Measurements from ENCODE around the gene RALGPS2. TPM values are rescaled to one million over a fixed set of nuclear protein-coding genes. Genes with fewer than 3 reads are reported as not detected.

The RALGPS2 gene
- total and polyA plus RNA-seq, 10 donors: 25.6 to 118 (median 77.2) TPM

- TF ChIP-seq POLR2AphosphoS5 (IDR thresholded peaks at IDR 0.05): no peak
- TF ChIP-seq POLR2A (IDR thresholded peaks at IDR 0.05): no peak
- TF ChIP-seq CTCF (IDR thresholded peaks at IDR 0.05 in 8 of 11, conservative IDR thresholded peaks at IDR 0.05 in 3 of 11): no peak
- DNase-seq: no peak
- Histone ChIP-seq H3K27me3 (replicated peaks in 1 of 7) (no peaks in the 10 kb centered on the region), H3K27ac (no peak overlapping the region), H3K9me3 (no peaks in the 10 kb centered on the region), H3K36me3 (peaks cover 0 to 36% (median 3%) of the 10 kb centered on the region in 6 donors), H3K4me1 (peaks cover 6 to 24% (median 11%) of the 10 kb centered on the region in 6 donors), H3K4me3 (no peak overlapping the region)
- intact Hi-C loops (cut with DNase I; ENCODE audit: low total_unique reads): no loop called here
- 94 to 97% (median 96%) methylated on average over 2 of the region's 2 CpGs for WGBS, 5 donors
These were observed 149.9 kb downstream of the RALGPS2 start for GRCh38 chr1:178874966-178875365.

DNA sequence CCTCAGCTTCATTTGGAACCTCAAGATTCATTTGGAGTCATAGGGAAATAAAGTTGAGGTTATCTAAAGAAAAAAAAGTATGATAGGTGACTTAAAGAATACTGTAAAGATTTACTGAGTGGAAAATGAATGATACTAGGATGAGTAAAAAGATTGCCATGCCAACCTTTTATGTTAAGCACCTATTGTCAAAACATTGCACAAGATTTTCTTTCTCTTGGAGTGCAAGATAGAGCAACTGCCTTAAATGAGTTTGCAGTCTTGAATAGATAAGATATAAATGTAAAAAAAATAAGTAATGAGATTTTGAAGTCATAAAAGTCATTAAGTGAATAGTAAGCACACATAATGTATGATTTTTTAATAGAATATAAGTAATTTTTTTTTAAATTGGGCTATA, 150.9 kb downstream of the RALGPS2 start:
- no peak for DNase-seq
- Histone ChIP-seq H3K36me3 (peaks cover 0 to 46% (median 6%) of the 10 kb centered on the region in 6 donors), H3K4me1 (peaks cover 6 to 16% (median 11%) of the 10 kb centered on the region in 6 donors), H3K4me3 (no peak overlapping the region), H3K9me3 (no peaks in the 10 kb centered on the region), H3K27me3 (replicated peaks in 1 of 7) (no peaks in the 10 kb centered on the region), H3K27ac (no peak overlapping the region)
- TF ChIP-seq CTCF (IDR thresholded peaks at IDR 0.05 in 8 of 11, conservative IDR thresholded peaks at IDR 0.05 in 3 of 11) (no peak), POLR2AphosphoS5 (IDR thresholded peaks at IDR 0.05) (no peak), POLR2A (IDR thresholded peaks at IDR 0.05) (no peak)
- intact Hi-C loops (cut with DNase I; ENCODE audit: low total_unique reads): no loop called here

- Histone ChIP-seq H3K36me3 (peaks cover 0 to 65% (median 8%) of the 10 kb centered on the region in 6 donors), H3K27ac (no peak overlapping the region), H3K9me3 (no peaks in the 10 kb centered on the region), H3K27me3 (replicated peaks in 1 of 7) (no peaks in the 10 kb centered on the region), H3K4me3 (no peak overlapping the region), H3K4me1 (no peaks in the 10 kb centered on the region)
- 59 to 86% (median 73%) methylated on average over 3 of the region's 3 CpGs for WGBS, 5 donors
- TF ChIP-seq POLR2AphosphoS5 (IDR thresholded peaks at IDR 0.05) (no peak), CTCF (IDR thresholded peaks at IDR 0.05 in 8 of 11, conservative IDR thresholded peaks at IDR 0.05 in 3 of 11) (no peak), POLR2A (IDR thresholded peaks at IDR 0.05) (no peak)
- intact Hi-C loops (cut with DNase I; ENCODE audit: low total_unique reads): no loop called here
- DNase-seq: no peak
These were observed 152.9 kb downstream of the RALGPS2 start for GRCh38 chr1:178877896-178878295.

GRCh38 chr1:178881950-178882349, 156.9 kb downstream of the RALGPS2 start:
- H3K27ac ChIP-seq: no peak overlapping the region
- WGBS, 5 donors: 92 to 97% (median 95%) methylated on average over 3 of the region's 3 CpGs
- intact Hi-C loops (cut with DNase I; ENCODE audit: low total_unique reads): no loop called here
- no peaks in the 10 kb centered on the region for H3K4me1 ChIP-seq
- H3K4me3 ChIP-seq: no peak overlapping the region
- H3K27me3 ChIP-seq (replicated peaks in 1 of 7): no peaks in the 10 kb centered on the region
- no peak for DNase-seq
- H3K36me3 ChIP-seq: peaks cover 0 to 82% (median 29%) of the 10 kb centered on the region in 6 donors
- no peaks in the 10 kb centered on the region for H3K9me3 ChIP-seq
- no peak for TF ChIP-seq POLR2A (IDR thresholded peaks at IDR 0.05)
- no peak for TF ChIP-seq CTCF (IDR thresholded peaks at IDR 0.05 in 8 of 11, conservative IDR thresholded peaks at IDR 0.05 in 3 of 11)
- TF ChIP-seq POLR2AphosphoS5 (IDR thresholded peaks at IDR 0.05): no peak

All from spleen (tissue), 11 donors.